ENCODE results near the gene ZMIZ1.

Gene ZMIZ1

DNA sequence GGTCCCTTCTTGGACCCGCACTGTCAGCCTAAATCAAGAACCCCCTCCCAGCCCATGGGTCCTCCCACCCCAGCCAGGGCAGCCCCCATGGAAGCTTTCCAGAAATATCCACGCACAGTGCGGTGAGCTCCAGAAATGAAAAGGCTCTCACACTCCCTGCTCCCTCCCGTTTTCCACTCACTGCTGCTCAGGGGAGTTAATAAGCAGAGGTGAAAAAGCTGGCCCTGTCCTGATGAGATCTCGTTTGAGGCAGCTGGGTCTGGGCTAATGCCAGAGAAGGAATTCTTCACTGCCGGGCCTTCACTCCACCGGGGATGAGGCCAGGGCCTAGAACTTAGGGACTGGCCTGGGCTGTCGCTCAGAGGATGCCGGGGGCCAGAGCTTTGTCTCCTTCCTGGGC, 102.2 kb downstream of the ZMIZ1 start:
- no peak for DNase-seq (ENCODE audit: low spot score)

DNA sequence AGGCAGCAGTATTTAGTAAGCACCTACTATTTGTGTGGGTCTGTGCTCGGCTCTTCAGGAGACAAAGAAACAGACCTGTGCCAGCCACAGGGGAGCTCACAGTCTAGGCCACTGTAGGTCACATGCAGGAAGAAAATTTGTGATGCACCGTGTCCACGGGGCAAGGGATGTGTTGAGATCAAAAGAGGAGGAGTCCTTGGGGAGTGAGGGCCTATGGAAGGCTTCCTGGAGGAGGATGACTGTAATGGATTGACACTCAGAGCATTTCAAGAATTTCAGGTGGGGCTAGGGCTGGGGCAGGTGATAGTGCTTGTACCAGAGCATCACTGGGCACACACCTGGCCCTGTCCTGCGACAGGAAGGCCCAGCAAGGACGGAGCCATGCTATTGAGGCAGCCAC, 102.7 kb downstream of the ZMIZ1 start:
- no peak for DNase-seq (ENCODE audit: low spot score)

DNA sequence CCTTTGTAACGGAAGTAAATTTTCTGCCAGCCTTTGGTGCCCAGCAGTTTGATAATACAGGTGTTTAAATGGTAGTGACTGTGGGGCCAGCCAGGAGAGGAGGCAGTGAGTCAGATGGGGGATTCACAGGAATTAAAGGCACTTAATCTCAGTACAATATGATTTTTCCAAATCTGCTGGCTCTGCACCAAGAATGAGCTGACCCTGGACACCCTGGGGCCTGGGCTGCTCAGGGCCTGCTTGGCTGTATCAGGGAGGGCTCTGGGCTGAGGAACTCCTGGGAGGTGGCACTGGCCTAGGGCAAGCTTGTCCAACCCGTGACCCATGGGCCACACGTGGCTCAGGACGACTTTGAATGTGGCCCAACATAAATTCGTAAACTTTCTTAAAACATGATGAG, 104.1 kb downstream of the ZMIZ1 start:
- DNase-seq (ENCODE audit: low spot score), result no peak

DNA sequence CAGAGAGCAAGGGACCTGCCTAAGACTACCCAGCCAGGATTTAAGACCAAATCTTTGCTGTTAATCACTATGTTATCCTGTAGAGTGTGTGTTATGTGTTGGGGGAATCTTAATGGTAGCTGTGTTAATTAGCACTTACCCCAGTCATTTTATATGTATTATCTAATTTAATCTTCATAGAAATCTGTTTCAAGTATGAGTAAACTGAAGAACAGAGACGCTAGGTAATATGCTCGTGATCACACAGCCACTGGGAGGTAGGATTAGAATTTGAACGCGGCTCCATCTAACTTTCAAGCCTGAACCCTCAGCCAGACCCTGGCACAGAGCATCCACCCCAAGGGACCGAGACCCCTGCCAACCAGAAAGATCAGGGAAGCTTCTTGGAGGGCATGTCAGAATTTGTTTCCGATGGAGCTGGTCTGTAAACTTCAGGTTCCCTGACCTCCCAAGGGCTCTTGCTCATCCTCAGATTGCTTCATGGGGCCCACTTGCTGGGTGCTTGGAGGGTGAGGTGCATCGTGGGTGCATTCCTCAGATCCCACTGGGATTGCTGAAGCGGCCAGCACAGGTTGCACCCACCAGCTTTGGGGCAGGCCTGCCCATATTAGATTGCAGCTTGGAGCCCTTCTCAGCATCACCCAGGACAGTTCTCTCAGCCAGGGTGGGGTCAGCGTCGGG, 105.0 kb downstream of the ZMIZ1 start:
- no peak for DNase-seq (ENCODE audit: low spot score)

DNA sequence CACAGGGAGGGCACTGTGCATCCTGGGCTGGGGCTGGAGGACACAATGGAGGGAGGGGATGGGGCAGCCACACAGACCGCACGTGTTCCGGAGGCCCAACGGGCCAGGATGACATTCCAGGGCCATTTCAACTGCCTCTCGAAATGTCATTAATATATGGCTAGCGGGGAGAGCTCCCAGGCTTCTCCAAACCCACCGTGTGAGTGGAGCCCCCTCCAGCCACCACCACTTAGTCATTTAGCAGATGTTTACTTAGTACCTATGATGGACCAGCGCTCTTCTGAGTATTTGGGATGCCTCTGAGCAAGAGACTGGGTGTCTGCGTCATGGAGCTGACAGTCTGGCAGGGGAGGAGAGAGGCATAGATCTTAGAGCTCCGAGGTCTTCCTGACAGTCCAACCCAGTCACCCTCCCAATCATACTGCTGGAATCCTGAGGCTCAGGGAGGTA, 107.3 kb downstream of the ZMIZ1 start:
- DNase-seq (ENCODE audit: low spot score), result no peak

DNA sequence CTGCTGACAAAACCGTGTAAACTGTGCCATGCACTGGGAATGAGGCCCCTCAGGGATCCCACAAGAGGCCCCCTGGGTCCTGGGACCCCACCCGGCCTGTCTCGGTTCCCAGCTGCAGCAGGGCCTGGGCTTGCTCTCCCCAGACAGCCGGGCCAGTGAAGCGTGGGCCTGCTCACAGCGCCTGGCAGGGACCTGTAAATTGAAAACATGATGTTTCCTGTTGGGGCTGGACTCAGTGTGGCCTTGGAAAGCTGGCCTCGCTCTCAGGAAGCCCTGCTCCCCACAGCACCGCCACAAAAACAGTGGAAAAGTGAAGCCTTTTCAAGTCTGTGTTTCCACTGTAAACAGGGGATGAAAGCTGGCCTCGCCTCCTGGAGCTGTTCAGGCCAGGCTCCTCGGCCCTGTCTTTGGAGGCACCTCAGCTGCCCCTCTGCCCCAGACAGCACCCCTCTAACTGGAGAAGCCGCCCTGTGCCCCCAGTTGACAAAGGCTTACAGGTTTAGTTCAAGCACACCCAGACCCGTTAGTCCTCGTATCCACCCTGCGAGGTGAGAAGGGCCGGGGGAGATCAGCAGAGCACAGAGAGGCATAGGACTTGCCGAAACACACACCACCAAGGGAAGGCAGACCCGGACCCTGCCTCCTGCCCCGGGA, 108.3 kb downstream of the ZMIZ1 start:
- no peak for DNase-seq (ENCODE audit: low spot score)

DNA sequence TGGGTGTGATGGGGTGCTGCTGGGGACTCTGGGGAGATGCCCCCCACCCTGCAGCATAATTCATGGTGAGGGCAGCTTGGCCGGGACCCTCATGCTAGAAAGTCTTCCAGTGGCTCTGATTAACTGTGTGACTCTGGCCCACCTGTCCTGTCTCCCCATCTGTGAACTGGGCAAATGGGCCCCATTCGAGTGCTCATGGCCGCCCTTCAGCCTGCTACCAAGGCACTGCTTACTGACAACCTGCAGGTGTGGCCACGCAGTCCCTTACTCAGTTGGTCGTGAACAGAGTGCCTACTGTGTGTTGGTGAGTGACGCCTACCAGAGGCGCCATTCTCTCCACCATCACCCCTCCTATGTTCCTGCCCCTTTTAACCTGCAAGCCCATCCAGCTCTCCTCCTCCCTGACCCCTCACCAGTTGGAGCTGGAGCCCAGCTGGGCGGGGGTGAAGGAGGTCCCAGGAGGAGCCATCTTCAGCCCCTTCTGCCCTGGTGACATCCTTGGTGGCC, 109.4 kb downstream of the ZMIZ1 start:
- DNase-seq (ENCODE audit: low spot score), result no peak

DNA sequence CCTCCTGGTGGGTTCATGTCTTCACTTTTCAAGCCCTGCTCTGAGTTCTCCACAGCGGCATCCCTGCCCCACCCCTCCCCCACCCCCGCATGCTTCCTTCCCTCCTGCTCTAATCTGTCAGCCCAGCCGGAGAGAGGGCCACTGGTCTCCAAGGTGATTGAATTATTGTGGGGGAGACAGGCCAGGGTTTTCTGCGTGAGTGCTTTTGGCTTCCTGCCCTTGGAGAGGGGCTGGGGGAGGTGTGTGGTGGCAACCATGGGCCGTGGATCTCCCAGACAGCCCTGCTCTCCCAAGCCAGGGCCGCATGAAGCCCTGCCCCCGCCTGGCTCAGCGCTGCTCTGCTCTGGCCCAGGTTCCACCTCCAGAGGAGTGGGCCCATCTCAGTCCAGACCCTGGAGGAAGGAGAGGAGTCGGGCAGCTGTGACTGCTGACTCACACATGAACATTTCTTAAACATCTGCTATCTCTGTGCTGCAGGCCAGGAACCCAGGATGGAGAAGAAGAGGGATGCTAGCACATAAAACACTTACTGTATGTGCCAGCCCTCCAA, 109.9 kb downstream of the ZMIZ1 start:
- DNase-seq (ENCODE audit: low spot score), result peak; percentile 55

DNA sequence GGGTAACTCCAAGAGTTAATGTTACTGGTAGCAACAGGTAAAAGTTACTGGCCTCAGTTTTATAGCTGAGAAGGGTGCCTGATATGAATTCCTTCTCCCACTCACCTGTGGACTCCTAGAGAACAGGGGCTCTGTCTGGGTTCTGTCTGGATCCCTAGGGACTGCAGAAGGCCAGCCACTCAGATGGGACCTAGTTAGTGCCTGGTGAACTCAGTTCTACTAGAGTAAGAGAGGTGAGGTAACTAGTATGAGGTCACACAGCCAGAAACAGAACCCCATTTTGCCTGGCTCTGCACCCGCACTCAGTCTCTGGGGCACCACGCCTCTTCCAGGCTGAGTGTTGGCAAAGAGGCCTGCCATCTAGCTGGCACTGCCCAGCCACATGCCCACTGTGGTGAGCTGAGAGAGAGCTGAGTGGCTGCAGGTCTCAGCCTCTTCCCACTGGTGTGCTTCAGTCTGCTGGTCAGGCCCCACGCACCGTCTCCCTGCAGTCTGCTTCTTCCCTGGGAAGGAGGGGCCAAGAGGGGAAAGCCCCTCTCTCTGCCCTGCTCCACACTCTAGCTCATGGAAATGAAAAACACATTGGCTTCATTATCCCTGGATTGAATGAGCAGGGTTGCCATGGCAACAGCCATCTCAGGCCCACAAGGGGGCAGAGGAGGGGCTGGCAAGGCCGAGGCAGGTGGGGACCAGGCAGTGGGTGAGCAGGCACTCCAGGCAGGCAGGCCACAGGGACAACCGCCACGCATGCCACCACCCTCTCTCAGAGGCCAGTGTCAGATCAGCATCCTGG, 110.6 kb downstream of the ZMIZ1 start:
- DNase-seq (ENCODE audit: low spot score), result peak; percentile 34

DNA sequence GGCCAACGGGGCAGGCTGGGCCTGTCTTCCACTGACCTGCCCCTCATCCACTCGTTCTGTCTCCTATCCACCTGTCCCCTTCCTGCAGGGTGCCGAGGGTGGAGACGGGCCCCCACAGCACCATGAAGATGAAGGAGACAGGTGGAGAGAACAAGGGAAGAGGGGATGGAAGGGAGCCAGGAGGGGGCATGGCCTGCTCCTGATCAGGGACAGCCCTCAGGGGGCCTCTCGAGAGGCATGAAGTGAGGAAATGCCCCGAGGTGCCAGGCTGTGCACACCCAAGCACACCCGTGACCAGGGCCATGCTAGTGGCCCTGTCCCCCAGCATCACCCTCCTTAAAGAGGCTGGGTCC, 111.2 kb downstream of the ZMIZ1 start:
- no peak for DNase-seq (ENCODE audit: low spot score)

DNA sequence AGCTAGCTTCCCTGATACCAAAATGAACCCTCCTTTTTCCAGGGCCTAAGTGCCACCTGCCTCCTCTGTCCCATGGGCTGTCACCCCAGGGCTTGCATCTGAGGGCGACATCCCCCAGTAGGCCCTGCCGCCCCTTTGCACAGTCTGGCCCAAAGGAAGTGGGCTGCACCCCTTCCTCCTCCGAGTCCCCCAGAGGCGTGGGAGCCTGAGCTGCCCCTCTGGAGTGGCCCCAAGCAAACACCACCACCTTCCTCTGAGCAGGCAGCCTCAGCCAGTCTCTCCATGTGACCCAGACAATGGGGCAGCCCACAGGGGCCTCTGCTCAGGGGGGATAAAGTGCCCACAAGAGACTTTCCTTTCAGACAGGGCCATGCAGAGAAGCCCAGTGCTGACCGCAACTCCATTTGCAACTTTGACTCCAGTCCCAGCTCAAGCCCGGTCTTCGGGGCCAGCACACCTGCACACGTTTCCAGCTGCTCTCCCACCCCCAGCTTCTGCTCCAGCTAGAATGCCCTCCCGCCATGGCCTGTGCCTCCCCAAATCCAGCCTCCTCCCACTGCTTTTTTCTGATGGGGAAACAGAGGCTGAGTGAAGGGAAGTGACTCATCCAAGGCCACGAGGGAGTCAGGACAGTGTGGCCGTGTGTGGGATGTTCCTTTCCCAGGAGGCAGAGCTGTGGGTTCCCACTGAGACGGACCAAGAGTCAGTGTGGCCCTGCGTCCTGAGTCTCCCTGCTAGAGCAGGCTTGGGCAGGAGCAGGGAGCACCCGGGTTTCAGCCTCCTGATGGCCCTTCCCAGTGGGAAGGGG, 111.9 kb downstream of the ZMIZ1 start:
- no peak for DNase-seq (ENCODE audit: low spot score)

DNA sequence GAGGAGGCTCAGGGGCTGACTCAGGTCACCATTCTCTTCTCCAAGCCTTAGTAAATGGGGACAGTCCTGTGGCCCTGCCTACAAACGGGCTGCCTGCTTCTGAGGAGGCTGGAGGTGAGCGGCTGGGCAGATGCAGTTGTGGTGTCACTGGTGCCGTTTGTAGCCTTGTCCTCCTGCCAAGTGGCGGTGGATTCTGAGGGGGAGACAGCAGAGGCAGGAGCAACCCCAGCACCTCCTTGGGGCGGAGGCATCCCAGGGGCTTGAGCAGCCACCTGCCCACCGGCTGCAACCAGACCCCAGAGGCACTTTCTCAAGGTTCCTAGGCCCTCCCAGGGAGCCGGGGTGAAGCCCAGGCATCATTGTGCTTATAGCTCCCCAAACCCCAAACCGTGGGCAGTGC, 112.5 kb downstream of the ZMIZ1 start:
- DNase-seq (ENCODE audit: low spot score), result no peak

DNA sequence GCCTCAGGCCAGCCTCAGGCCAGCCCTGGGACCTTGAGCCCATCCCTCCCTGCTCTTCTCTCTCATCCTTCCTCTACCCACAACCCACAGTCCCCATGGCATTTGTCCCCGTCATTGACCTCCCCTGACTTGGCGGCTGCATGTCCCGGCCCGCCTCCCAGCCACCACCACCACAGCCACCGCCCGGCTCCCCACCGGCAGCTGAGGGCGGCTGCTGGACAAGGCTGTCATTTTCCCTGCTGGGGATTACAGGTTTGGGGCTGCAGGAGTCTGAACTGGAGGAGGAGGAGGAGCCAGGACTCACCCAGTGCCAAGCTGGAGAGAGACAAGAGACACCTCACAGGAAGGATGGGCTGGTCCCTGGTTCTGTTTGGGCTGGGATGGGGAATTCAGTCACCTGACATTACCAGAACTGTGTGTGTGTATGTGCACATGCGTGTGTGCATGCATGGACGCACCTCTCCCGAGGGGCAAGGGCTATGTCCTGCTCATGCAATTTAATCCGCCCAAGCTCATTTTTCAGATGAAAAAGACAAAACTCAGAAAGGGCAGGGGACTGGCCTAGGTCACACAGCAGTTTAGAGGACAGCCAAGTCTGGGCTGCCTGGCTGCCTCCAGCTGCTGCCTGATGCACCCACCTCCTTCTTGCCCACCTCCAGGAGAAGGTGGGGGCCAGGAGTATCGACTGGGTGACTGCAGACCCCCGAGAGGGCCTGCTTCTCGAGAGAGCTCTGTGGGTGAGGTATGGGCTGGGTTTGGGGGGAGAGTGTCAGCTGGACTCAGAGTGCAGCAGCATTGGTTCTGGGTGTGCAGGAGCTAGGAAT, 113.1 kb downstream of the ZMIZ1 start:
- no peak for DNase-seq (ENCODE audit: low spot score)

DNA sequence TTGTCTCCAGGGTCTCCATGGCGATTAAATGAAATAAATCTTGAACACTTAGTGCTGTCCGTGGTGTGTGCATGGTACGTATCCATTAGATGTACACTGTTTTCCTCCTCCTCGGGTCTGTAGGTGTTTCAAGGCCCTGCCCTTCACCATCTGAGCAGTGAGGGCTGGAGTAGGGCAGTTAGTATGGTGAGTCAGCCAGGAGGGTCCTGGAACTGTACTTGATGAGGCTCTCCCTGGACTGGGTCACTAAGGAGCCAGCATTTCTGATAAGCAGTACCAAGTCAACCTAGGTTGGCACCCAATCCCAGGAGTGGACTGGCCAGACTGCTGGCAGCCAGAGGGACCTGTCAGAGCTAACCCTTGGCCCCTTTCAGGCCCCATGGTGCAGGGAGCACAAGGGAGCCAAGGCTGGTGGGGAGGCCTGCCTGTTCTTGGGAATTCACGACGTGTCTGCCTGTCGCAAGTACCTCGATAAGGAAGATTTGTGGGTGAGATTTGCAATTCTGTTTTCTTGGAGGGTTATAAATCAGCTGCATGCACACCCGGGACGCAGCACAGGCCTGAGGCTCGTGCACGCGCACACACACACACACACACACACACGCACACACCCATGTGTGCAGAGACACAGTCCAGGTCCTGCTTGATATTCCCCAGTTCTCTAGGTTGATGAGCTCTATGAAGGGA, 114.2 kb downstream of the ZMIZ1 start:
- no peak for DNase-seq (ENCODE audit: low spot score)

DNA sequence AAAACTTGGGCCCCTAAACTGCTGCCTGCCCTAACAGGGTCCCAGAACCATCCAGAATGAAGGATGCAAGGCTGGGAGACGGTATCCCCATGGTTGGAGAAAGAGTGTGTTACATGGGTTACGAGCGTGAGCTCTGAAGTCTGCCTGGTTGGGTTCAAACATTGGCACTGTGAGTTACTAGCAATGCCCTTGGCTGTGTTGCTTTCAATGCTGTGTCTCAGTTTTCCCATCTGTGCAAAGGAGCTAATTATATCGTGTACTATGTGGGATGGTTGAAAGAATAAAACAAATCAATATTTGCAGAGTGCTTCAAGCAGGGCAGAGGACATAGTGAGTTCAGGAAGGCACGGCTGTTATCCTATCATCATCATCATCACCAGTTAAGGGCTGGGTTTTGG, 114.7 kb downstream of the ZMIZ1 start:
- no peak for DNase-seq (ENCODE audit: low spot score)

DNA sequence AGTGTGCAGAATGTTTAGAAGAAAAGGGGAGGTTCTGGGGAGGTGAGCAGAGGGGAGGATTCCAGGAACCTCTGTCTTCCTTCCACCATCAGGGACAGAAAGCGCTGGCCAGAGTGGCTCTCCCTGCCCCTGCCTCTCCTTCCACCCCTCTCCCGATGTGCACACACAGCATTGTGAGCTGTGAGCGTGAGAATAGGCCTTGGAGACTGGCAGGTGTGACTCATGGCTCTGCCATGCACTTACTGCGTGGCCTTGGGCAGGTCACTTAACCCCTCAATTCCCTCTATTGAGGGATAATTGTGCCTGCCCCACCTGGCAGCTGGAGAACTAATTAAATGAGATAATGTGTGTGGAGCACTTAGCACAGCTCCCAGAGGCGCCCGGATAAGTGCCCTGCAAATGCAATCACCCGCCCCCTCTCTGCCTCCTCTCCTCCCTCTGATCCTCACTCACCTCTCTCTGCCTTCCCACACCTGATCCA, 115.4 kb downstream of the ZMIZ1 start:
- DNase-seq (ENCODE audit: low spot score), result no peak

DNA sequence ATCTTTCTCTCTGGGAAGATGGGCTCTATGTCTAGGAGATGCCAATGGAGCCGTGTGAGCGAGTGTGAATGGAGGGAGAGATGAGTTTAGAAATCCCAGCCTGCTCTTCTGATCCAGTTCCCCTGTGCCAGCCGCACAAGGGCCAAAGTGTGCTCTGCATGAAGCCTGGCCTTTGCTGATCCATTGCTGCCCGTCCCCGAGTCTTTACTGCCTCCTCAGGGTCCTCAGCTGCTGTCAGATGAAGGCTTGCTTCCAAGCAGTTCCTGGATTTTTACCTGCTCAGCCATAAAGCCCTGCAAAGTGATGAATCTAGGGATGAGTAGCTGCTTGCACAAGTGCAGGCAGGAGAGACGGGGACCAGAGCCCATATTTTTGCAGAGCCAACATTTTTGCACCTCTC, 115.9 kb downstream of the ZMIZ1 start:
- no peak for DNase-seq (ENCODE audit: low spot score)

DNA sequence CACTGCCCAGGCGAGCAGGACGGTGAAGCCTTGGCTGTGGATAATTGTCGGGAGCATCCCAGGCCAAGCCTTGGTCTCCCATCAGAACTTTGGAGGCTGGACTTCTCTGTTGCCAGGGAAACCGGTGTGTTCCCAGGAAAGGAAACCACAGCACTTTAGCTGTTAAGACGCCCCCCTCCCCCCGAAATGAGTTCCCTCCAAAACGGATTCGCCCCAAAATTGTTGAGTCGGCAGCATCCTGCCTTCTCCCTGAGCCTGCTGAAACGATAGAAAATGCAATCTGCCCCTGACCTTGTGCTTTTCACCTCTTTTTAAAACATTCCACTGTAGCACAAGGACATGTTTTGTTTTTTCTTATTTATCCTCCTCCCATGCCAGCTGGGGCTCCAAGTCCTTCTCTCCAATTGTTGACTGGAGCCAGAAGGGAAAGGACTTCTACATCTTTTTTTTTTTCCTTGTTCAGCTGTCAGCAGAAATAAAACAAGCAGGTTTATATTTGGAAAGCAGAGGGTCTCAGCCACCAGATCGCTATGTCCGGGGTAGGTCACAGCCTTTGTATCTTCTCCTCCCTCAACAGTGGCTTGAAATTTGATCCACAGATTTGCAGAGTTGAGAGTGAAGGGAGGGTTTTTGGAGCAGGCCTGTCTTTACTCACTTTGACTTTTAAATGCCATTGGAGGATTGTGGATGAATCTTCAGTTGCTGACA, 116.5 kb downstream of the ZMIZ1 start:
- peak; percentile 38 for DNase-seq (ENCODE audit: low spot score)

DNA sequence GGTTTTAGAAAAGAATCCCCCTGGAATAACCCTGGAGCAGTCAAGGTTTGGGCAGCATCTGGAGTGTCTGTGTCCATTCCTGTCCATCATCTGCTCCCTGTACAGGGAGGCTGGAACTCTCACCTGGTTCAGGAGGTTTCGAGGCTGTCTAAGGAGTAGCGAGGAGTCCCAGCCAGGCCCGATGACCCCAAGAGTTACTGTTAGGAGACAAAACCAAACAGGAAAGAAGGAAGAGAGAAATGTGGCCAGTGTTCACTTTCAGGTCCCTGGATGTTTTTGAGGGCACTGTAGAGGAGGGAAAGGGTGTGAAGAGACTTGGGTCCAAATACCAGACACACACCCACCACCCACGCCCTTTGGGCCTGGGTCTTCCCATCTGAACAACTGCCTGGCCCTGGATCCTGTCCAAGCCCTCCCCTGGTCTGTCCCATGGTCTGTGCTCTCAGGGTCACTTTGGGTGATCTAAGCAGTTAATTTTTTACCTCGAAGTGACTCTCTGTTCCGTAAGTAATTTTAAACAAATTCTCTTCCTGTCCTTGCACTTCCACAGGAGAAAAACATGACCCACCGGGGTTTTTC, 117.1 kb downstream of the ZMIZ1 start:
- DNase-seq (ENCODE audit: low spot score), result no peak

Measured in globus pallidus (tissue), 1 donor.